CD14-positive monocyte (primary cell): ENCODE data around the gene SLC2A6. TPM values are rescaled to one million over a fixed set of nuclear protein-coding genes. Genes with fewer than 3 reads are reported as not detected.

Source experiments
- DNase-seq, 3 donors: peaks; one replicate each; pipeline ENCODE4 v3.0.0-alpha.2; 2011 to 2022
- H2AFZ ChIP-seq: 2 replicates; pipeline ENCODE4 v1.6.0; 2012; ENCODE audit warnings: mild to moderate bottlenecking, low read depth, low read length, inconsistent platforms; ENCODE audit not compliant: insufficient read depth, poor library complexity, severe bottlenecking
- H3K27ac ChIP-seq, 2 donors: 1 replicate in 1 of 2; 2 replicates in 1 of 2; pipeline ENCODE4 v1.5.1; 2012 to 2013; ENCODE audit warnings: low read length in 2 of 2, control low read depth in 1 of 2, inconsistent platforms in 1 of 2, low read depth in 1 of 2, mild to moderate bottlenecking in 1 of 2
- H3K27me3 ChIP-seq, 2 donors: one replicate each; pipeline versions ENCODE4 v1.6.0 to v1.6.1; 2011 to 2013; ENCODE audit warnings: low read length in 2 of 2; ENCODE audit not compliant: control insufficient read depth in 2 of 2, insufficient read depth in 2 of 2
- H3K36me3 ChIP-seq, 2 donors: replicated peaks in 1 of 2; 1 replicate in 1 of 2; 2 replicates in 1 of 2; pipeline versions ENCODE4 v1.5.1 to v1.6.1; 2012 to 2013; ENCODE audit warnings: low read length in 2 of 2, control low read depth in 1 of 2, inconsistent platforms in 1 of 2, mild to moderate bottlenecking in 1 of 2; ENCODE audit not compliant: insufficient read depth in 2 of 2, control insufficient read depth in 1 of 2
- H3K4me1 ChIP-seq, 2 donors: 1 replicate in 1 of 2; 2 replicates in 1 of 2; pipeline versions ENCODE4 v1.5.1 to v1.6.1; 2012 to 2013; ENCODE audit warnings: low read length in 2 of 2, control low read depth in 1 of 2, inconsistent platforms in 1 of 2, mild to moderate bottlenecking in 1 of 2, moderate library complexity in 1 of 2; ENCODE audit not compliant: insufficient read depth in 2 of 2, control insufficient read depth in 1 of 2
- H3K4me2 ChIP-seq: replicated peaks from 2 replicates; pipeline ENCODE3; 2012; ENCODE audit warnings: low read length, moderate library complexity, mild to moderate bottlenecking; ENCODE audit not compliant: poor library complexity, severe bottlenecking; ENCODE audit errors: extremely low read depth
- H3K4me3 ChIP-seq, 3 experiments: fragments of 200-600 bp in 1 of 3; sonication (generic) in 1 of 3; replicated peaks in 1 of 3; 1 replicate in 2 of 3; 2 replicates in 1 of 3; pipeline ENCODE4 v1.5.1; 2011 to 2013; ENCODE audit warnings: low read length in 3 of 3, mild to moderate bottlenecking in 3 of 3, control low read depth in 2 of 3, low read depth in 2 of 3, inconsistent platforms in 1 of 3, moderate library complexity in 1 of 3
- H3K79me2 ChIP-seq: 2 replicates; pipeline ENCODE4 v1.6.0; 2012; ENCODE audit warnings: mild to moderate bottlenecking, control low read depth, inconsistent platforms, low read length, moderate library complexity; ENCODE audit not compliant: insufficient read depth
- H3K9ac ChIP-seq: 2 replicates; pipeline ENCODE4 v1.6.0; 2017; ENCODE audit warnings: low read length, mild to moderate bottlenecking; ENCODE audit not compliant: insufficient read depth, poor library complexity, severe bottlenecking
- H3K9me3 ChIP-seq, 2 donors: replicated peaks in 1 of 2; 1 replicate in 1 of 2; 2 replicates in 1 of 2; pipeline versions ENCODE4 v1.5.1 to v1.6.1; 2012 to 2013; ENCODE audit warnings: low read length in 2 of 2, control low read depth in 1 of 2; ENCODE audit not compliant: control insufficient read depth in 1 of 2, insufficient read depth in 1 of 2
- H4K20me1 ChIP-seq: 2 replicates; pipeline ENCODE4 v1.6.0; 2012; ENCODE audit warnings: mild to moderate bottlenecking, low read length, control low read depth, moderate library complexity; ENCODE audit not compliant: insufficient read depth
- H3K27ac Mint-ChIP-seq, 7 donors: one replicate each; pipeline ENCODE4 v1.8.0; 2020; ENCODE audit warnings: mild to moderate bottlenecking in 7 of 7, mixed read lengths in 7 of 7, moderate library complexity in 6 of 7, inconsistent platforms in 2 of 7
- H3K27me3 Mint-ChIP-seq, 3 donors: one replicate each; pipeline ENCODE4 v1.8.0; 2021 to 2022; ENCODE audit warnings: low read depth in 3 of 3, mild to moderate bottlenecking in 3 of 3, mixed read lengths in 3 of 3, moderate library complexity in 3 of 3, inconsistent platforms in 1 of 3
- H3K36me3 Mint-ChIP-seq, 2 donors: one replicate each; pipeline ENCODE4 v1.8.0; 2020; ENCODE audit warnings: mixed read lengths in 2 of 2, inconsistent platforms in 1 of 2, mild to moderate bottlenecking in 1 of 2
- H3K4me1 Mint-ChIP-seq: one replicate; pipeline ENCODE4 v1.8.0; 2020; ENCODE audit warnings: mild to moderate bottlenecking, mixed read lengths
- H3K4me3 Mint-ChIP-seq, 2 donors: one replicate each; pipeline ENCODE4 v1.8.0; 2020; ENCODE audit warnings: mild to moderate bottlenecking in 2 of 2, mixed read lengths in 2 of 2, moderate library complexity in 1 of 2
- H3K9me3 Mint-ChIP-seq, 7 donors: one replicate each; pipeline ENCODE4 v1.8.0; 2020 to 2022; ENCODE audit warnings: mixed read lengths in 7 of 7, mild to moderate bottlenecking in 6 of 7, moderate library complexity in 6 of 7, inconsistent platforms in 2 of 7
- WGBS: methylation state at CpG from one replicate; pipeline ENCODE4 v1.1.5; 2013; ENCODE audit warnings: missing lambda C conversion rate; ENCODE audit not compliant: insufficient coverage; 5-methylcytosine and 5-hydroxymethylcytosine counted together
- intact Hi-C, 2 donors: fragments of 100-400 bp; cut with micrococcal nuclease; formaldehyde crosslinking; loops; one replicate each; pipeline versions ENCODE4 v1.15.0 to v1.15.1; 2023
- polyA plus RNA-seq, 3 donors: library from polyadenylated mRNA; depleted of rRNA in 1 of 3; unstranded in 2 of 3; stranded (reverse) in 1 of 3; fragments of 300-500 nt in 2 of 3; fragments of >200 nt in 1 of 3; fragmentation: Illumina TruSeq in 2 of 3; gene quantifications; 1 replicate in 2 of 3; 2 replicates in 1 of 3; pipeline ENCODE4 v1.2.3, GENCODE V29; 2012 to 2021
- TF ChIP-seq, protein P1 (sequence below): fragments of 200-600 bp; IDR thresholded peaks from one replicate; pipeline ENCODE4 v1.8.0; 2022; ENCODE audit warnings: antibody characterized with exemption, mild to moderate bottlenecking

The SLC2A6 gene
- polyA plus RNA-seq, 3 donors: 43.2 to 127 (median 60.4) TPM

DNA sequence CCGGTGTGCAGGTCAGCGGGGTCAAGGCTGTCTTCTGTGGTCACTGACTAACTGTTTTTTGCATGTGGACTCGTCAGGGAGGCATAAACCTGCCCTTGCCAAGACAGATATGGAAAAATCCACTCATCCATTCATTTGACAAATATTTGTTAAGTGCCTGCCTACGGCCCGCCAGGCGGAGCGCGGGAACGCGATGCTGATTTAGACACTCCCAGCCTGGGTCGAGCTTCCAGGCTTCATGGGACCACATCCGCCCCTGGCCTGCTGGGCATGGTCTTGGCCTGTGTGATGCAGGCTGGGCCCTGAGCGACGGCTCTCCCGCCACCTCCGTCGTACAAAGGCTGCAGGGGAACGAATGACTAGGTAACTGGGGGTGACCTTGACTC is 27.7 kb upstream of the SLC2A6 start:
- Mint-ChIP-seq H3K4me1 (peaks cover 2% of the 10 kb centered on the region), H3K9me3 (peaks cover 4 to 14% (median 13%) of the 10 kb centered on the region in 7 donors), H3K4me3 (no peak overlapping the region), H3K27ac (no peak overlapping the region), H3K36me3 (no peaks in the 10 kb centered on the region), H3K27me3 (peaks cover 6 to 27% (median 25%) of the 10 kb centered on the region in 3 donors)
- no peaks in the 10 kb centered on the region for H3K4me1 ChIP-seq
- no peak overlapping the region for H2AFZ ChIP-seq
- H4K20me1 ChIP-seq: no peaks in the 10 kb centered on the region
- WGBS: 91% methylated on average over 15 of the region's 18 CpGs
- intact Hi-C loops: no loop called here
- H3K36me3 ChIP-seq: no peaks in the 10 kb centered on the region
- no peak overlapping the region for H3K9ac ChIP-seq
- no peak for DNase-seq
- H3K4me2 ChIP-seq: no peak overlapping the region
- no peaks in the 10 kb centered on the region for H3K79me2 ChIP-seq
- H3K4me3 ChIP-seq: no peak overlapping the region
- H3K27ac ChIP-seq: no peak overlapping the region
- peaks cover 1 to 10% of the 10 kb centered on the region in 2 donors for H3K9me3 ChIP-seq
- peaks cover 3 to 13% of the 10 kb centered on the region in 2 donors for H3K27me3 ChIP-seq
- TF ChIP-seq, protein P1, sequence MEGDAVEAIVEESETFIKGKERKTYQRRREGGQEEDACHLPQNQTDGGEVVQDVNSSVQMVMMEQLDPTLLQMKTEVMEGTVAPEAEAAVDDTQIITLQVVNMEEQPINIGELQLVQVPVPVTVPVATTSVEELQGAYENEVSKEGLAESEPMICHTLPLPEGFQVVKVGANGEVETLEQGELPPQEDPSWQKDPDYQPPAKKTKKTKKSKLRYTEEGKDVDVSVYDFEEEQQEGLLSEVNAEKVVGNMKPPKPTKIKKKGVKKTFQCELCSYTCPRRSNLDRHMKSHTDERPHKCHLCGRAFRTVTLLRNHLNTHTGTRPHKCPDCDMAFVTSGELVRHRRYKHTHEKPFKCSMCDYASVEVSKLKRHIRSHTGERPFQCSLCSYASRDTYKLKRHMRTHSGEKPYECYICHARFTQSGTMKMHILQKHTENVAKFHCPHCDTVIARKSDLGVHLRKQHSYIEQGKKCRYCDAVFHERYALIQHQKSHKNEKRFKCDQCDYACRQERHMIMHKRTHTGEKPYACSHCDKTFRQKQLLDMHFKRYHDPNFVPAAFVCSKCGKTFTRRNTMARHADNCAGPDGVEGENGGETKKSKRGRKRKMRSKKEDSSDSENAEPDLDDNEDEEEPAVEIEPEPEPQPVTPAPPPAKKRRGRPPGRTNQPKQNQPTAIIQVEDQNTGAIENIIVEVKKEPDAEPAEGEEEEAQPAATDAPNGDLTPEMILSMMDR: no peak

GRCh38 chr9:133505901-133506652 is 27.2 kb upstream of the SLC2A6 start:
- H4K20me1 ChIP-seq: no peaks in the 10 kb centered on the region
- intact Hi-C loops: no loop called here
- H3K4me3 Mint-ChIP-seq: no peak overlapping the region

More at GRCh38 chr9:133505901-133506652, 27.2 kb upstream of the SLC2A6 start:
- H2AFZ ChIP-seq: no peak overlapping the region
- no peak overlapping the region for H3K9ac ChIP-seq
- peaks cover 3 to 13% of the 10 kb centered on the region in 2 donors for H3K27me3 ChIP-seq
- peaks cover 4 to 20% (median 17%) of the 10 kb centered on the region in 7 donors for H3K9me3 Mint-ChIP-seq
- no peak overlapping the region for H3K4me2 ChIP-seq
- no peaks in the 10 kb centered on the region for H3K4me1 ChIP-seq
- whole genome bisulfite sequencing: 95% methylated on average over 23 of the region's 23 CpGs
- peaks cover 2% of the 10 kb centered on the region for H3K4me1 Mint-ChIP-seq
- no peak overlapping the region for H3K4me3 ChIP-seq
- H3K79me2 ChIP-seq: no peaks in the 10 kb centered on the region
- TF ChIP-seq, protein P1: no peak
- H3K9me3 ChIP-seq: peaks cover 7 to 15% of the 10 kb centered on the region in 2 donors
- no peaks in the 10 kb centered on the region for H3K36me3 ChIP-seq
- peaks cover 6 to 27% (median 25%) of the 10 kb centered on the region in 3 donors for H3K27me3 Mint-ChIP-seq
- no peak for DNase-seq
- no peak overlapping the region for H3K27ac ChIP-seq
- no peak overlapping the region for H3K27ac Mint-ChIP-seq
- H3K36me3 Mint-ChIP-seq: no peaks in the 10 kb centered on the region
